Measurements from ENCODE around the gene FKBP14. TPM values are rescaled to one million over a fixed set of nuclear protein-coding genes. Genes with fewer than 3 reads are reported as not detected.

FKBP14 gene
- total RNA-seq, 1 donor from 2014 or later, result 4.4 TPM

DNA sequence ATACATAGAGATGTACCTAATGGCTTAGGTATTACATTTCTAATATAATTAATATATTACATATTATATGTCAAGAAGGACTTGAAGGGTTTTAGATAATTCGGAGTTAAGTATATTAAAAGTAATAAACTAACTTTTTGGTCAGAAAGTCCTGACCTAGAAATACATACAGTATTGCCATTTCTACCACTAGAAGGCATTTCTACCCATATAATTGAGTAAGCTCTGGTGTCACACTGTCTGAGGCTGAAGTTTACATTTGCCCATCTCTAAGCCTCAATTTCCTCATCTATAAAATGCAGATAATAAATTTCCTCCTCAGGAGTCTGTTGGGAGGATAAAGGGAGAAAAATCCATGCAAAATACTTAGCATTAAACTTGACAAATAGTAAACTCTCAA lies 7.1 kb downstream of the FKBP14 start:
- Histone ChIP-seq H3K4me1 (peaks cover 14% of the 10 kb centered on the region), H3K9me3 (no peaks in the 10 kb centered on the region), H3K27ac (no peak overlapping the region), H3K4me3 (no peak overlapping the region), H3K27me3 (no peaks in the 10 kb centered on the region), H3K36me3 (peaks cover 0 to 15% of the 10 kb centered on the region in 2 donors)
- no peak for DNase-seq (ENCODE audit: extremely low spot score in 2 of 2)
- intact Hi-C loops (cut with DNase I), result no loop called here
- TF ChIP-seq POLR2AphosphoS5 (IDR thresholded peaks at IDR 0.05; ENCODE audit: insufficient read depth in 1 of 2, low read depth in 1 of 2), result no peak
- TF ChIP-seq POLR2A (IDR thresholded peaks at IDR 0.05), result no peak
- TF ChIP-seq CTCF (IDR thresholded peaks at IDR 0.05), result no peak

GRCh38 chr7:30018451-30018850 lies 8.1 kb downstream of the FKBP14 start:
- Histone ChIP-seq H3K27me3 (no peaks in the 10 kb centered on the region), H3K27ac (no peak overlapping the region), H3K36me3 (peaks cover 0 to 20% of the 10 kb centered on the region in 2 donors), H3K4me1 (peaks cover 5% of the 10 kb centered on the region), H3K9me3 (no peaks in the 10 kb centered on the region), H3K4me3 (no peak overlapping the region)
- intact Hi-C loops (cut with DNase I), result no loop called here
- no peak for TF ChIP-seq POLR2A (IDR thresholded peaks at IDR 0.05)
- no peak for TF ChIP-seq CTCF (IDR thresholded peaks at IDR 0.05)
- TF ChIP-seq POLR2AphosphoS5 (IDR thresholded peaks at IDR 0.05; ENCODE audit: insufficient read depth in 1 of 2, low read depth in 1 of 2), result no peak
- no peak for DNase-seq (ENCODE audit: extremely low spot score in 2 of 2)

GRCh38 chr7:30012757-30013156 lies 13.7 kb downstream of the FKBP14 start:
- Histone ChIP-seq H3K4me1 (no peaks in the 10 kb centered on the region), H3K9me3 (no peaks in the 10 kb centered on the region), H3K27me3 (no peaks in the 10 kb centered on the region), H3K27ac (no peak overlapping the region), H3K4me3 (no peak overlapping the region), H3K36me3 (peaks cover 0 to 19% of the 10 kb centered on the region in 2 donors)
- intact Hi-C loops (cut with DNase I), result no loop called here
- no peak for TF ChIP-seq CTCF (IDR thresholded peaks at IDR 0.05)
- no peak for DNase-seq (ENCODE audit: extremely low spot score in 2 of 2)

- intact Hi-C loops (cut with DNase I), result no loop called here
- H3K4me3 ChIP-seq, result no peak overlapping the region
- H3K4me1 ChIP-seq, result no peaks in the 10 kb centered on the region
- no peaks in the 10 kb centered on the region for H3K27me3 ChIP-seq
- TF ChIP-seq POLR2AphosphoS5 (IDR thresholded peaks at IDR 0.05; ENCODE audit: insufficient read depth in 1 of 2, low read depth in 1 of 2) (no peak), CTCF (IDR thresholded peaks at IDR 0.05) (no peak)
- no peak for DNase-seq (ENCODE audit: extremely low spot score in 2 of 2)
- no peaks in the 10 kb centered on the region for H3K9me3 ChIP-seq
- no peak overlapping the region for H3K27ac ChIP-seq
- H3K36me3 ChIP-seq, result peaks cover 0 to 5% of the 10 kb centered on the region in 2 donors
Observed at GRCh38 chr7:30010021-30010420, 16.5 kb downstream of the FKBP14 start.

GRCh38 chr7:30005464-30005863 lies 21.0 kb downstream of the FKBP14 start:
- H3K27me3 ChIP-seq, result no peaks in the 10 kb centered on the region
- no peaks in the 10 kb centered on the region for H3K9me3 ChIP-seq
- H3K4me3 ChIP-seq, result no peak overlapping the region
- H3K27ac ChIP-seq, result no peak overlapping the region
- H3K36me3 ChIP-seq, result no peaks in the 10 kb centered on the region
- no peaks in the 10 kb centered on the region for H3K4me1 ChIP-seq
- intact Hi-C loops (cut with DNase I), result no loop called here
- TF ChIP-seq POLR2A (IDR thresholded peaks at IDR 0.05) (no peak), POLR2AphosphoS5 (IDR thresholded peaks at IDR 0.05; ENCODE audit: insufficient read depth in 1 of 2, low read depth in 1 of 2) (no peak), CTCF (IDR thresholded peaks at IDR 0.05) (no peak)
- DNase-seq (ENCODE audit: extremely low spot score in 2 of 2), result no peak
